NCI-H2171 treated with DMSO at 0.1 percent for 48 hours (cell line): ENCODE measurements around the gene KCNB1.
A peak's percentile ranks its signal among the peaks of the same experiment; 100 is the strongest.

ENCODE experiments used
- DNase-seq: peaks from one replicate; lab custom pipeline; 2025; lab: John Stamatoyannopoulos, UW

Gene KCNB1

DNA sequence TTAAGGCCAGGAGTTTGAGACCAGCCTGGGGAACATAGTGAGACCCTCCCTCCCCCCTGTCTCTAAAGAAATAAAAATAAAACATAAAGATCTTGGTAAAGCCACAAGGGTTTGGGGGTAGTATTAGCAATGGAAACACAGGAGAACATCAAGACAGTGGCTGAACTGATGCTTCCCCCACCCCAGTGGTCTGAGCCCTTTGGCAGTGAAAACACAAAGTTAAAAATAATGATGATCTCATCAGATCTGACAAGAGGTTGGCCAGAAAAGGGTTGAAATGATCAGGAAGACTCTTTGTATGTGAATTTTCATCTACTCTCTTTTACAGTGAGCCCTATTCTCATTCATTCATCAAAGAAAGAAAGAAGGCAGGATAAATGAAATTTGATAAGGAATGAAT is 93.7 kb downstream of the KCNB1 start:
- no peak for DNase-seq

DNA sequence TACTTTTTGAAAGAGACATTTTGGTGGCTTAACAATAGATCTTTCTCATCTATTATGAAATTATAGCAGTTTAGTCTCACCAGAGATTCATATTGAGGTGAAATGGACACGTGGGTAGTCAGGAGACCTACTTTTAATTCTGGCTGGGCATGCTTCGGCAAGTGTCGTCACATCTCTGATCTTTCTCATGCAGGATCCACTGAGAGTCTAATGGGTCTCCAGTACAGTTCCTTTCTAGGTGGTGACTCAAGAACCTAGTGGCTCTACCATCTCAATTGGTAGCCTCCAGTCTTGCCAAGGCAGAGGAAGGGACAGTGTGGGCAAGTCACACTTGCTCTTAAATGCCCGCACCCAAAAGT is 94.9 kb downstream of the KCNB1 start:
- no peak for DNase-seq

DNA sequence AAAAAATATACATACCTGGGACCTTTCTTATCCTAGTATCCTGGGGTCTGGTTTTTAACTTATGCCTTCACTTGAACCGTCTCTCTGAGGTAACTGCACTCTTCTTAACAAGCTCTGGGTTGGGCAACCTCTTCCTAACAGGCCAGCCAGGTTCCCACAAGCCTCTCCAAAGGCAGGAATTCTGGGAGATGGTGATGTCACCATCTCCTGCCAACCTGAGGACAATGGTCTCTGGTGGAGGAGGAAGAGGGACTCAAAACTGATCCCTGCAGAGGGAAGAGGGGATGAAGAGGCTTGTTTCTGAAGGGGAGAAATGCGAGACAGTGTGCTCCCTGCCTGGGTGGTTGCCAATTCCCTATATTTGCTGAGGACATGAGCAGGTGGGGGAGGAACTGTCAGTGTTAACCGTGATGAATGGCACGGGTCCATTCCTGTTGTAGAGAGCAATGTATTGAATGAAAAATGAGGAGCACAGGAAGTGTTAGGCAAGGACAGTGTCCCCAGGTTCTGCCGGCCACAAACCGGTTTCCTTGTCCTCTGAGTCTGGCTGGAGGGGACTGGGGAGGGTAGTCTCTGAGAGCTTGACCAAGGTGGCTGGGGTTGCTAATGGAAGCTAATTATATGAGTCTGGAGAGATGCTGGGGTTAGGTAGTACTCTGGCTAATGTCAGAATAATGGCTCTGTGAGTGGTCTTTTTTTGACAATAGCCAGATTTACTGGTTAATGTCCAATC is 95.5 kb downstream of the KCNB1 start:
- DNase-seq = peak; percentile 84

GRCh38 chr20:49385465-49385864 is 97.0 kb downstream of the KCNB1 start:
- peak; percentile 80 for DNase-seq

- peak; percentile 30 for DNase-seq
Observed at GRCh38 chr20:49384437-49385434, 97.7 kb downstream of the KCNB1 start.

- DNase-seq = peak; percentile 98
Observed at GRCh38 chr20:49381558-49382493, 100.6 kb downstream of the KCNB1 start.

DNA sequence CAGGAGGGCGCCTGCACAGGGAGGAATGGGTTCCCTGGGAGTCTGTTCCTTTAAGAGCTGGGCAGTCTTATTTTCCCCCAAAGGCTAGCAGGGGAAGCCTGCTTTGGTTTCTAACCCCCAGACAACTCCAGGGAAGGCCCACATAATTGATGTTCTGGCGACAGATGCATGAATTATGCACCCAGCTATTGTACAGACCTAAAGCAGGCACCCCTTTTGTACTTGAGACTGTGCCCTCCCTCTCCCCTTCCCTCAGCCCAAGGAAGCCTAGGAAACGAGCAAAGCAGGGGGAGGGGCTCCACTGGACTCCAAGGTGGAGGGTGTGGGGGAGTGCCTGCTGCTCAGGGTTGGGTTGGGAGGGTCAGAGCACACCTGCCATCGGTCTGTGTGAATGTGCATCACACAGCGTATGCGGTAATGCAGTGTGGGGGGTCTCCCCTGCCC is 102.1 kb downstream of the KCNB1 start:
- peak; percentile 35 for DNase-seq

DNA sequence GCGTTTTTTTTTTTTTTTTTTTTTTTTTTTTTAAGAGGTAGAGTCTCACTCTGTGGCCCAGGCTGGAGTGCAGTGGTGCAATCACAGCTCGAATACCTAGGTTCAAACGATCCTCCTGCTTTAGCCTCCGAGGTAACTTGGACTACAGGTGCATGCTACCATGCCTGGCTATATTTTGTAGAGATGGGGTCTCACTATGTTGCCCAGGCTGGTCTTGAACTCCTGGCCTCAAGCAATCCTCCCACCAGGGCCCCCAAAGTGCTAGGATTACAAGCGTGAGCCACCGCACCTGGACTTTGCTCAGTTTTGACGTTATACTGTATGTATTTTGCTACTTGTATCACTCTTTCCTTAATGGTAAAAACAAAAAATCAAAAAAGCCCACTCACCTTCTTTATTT is 103.1 kb downstream of the KCNB1 start:
- no peak for DNase-seq

- peak; percentile 43 for DNase-seq
Observed at GRCh38 chr20:49377326-49377725, 105.1 kb downstream of the KCNB1 start.

GRCh38 chr20:49375170-49375569 is 107.3 kb downstream of the KCNB1 start:
- DNase-seq = no peak

- peak; percentile 46 for DNase-seq
Observed at GRCh38 chr20:49372095-49372734, 110.3 kb downstream of the KCNB1 start.

DNA sequence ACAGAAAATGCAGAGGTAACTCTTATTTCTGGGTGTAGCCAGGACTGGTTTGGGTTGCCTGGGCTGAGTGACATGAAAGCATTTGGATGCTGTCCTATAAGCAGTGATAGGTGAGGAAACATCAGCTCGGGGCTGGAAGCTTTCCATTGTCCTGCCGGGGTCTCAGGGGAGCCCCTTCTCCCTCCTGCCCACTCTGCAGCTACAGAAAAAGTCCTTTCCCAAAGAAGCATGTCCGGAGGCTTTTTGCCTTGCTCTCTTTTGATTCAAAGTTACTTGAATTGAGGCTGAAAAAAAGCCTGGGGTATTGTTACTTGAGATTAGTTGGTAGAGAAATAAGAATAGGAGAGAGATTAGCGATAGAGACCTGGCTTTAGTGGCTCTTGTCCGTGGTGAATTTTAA is 113.9 kb downstream of the KCNB1 start:
- no peak for DNase-seq

DNA sequence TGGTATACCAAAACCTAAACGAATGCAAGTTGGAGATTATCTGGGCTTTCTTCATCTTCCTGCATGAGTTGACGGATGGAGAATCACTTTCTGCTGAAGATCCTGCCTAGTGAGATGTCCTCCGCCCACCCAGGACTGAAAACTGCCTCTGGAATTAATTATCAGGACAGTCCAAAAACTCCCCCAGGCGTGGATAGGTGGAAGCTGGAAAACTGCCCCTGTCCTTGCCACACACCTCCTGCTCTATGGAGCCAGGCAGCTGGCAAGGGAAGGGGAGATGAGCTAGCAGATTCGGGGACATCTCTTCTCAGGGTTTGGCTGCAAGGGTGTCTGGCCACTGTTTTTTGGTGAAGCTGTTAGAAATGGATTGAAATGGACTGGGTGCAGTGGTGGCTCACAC is 115.4 kb downstream of the KCNB1 start:
- DNase-seq = no peak

GRCh38 chr20:49366687-49367086 is 115.8 kb downstream of the KCNB1 start:
- peak; percentile 36 for DNase-seq

DNA sequence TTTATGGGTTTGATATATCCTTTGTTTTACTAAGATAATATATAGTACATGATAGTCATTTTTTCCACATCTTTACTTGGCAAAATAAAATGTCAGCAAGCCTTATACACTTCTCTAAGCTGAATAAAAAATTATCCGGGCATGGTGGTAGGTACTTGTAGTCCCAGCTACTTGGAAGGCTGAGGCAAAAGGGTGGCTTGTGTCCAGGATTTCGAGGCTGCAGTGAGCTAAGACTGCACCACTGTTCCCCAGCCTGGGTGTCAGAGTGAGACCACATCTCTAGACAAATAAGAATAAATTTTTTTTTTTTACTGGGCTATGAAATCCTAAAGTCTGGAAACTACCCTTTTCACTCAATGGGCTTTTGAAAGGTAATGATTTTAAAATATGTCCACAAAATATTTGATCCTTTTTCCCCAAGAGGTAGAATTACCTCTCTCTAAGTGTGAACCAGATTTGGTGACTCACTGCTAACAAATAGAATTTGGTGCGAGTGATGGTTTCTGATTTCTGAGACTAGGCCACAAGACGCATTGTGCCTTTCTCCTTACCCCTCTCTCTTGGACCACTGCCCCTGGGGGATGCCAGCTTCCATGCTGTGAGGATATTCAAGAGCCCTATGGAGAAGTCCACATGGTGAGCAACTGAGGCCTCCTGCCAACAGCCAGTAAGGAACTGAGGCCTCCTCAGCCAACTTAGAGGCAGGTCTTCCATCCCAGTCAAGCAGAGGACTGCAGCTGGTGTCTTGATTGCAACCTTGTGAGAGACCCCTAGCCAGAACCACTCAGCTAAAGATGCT is 120.4 kb downstream of the KCNB1 start:
- DNase-seq = no peak

DNA sequence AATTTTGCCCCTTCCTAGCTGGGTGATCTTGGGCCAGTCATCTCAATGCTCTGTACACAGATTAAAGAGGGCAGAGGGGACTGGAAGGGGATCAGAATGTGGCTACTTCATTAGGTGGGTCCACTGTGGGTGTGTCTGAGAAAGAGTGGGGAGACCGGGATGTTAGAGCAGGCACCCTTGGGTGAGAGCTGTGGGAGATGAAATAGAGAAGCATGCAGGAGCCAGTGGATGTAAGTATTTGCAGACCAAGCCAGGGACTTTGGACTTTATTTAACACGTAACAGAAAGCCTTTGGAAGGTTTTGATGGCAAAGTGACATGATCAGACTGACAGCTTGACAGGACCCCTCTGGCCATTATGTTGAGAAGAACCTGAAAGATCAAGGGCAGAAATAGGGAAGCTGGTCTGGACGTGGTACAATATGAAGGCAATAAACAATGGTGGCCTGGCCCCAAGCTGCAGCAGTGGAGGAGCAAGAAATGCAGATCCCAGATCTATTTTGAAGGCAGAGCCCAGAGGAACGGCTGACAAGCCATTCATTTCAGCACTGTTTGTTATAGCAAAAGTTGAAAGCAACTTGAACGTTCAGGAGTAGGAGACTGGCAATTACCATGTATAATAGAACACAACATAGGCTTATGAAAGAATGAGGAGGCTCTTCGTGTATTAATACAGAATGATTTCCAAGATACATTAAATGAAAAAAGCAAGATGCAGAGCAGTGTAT is 122.1 kb downstream of the KCNB1 start:
- DNase-seq = no peak

GRCh38 chr20:49356676-49357075 is 125.8 kb downstream of the KCNB1 start:
- DNase-seq = peak; percentile 65

GRCh38 chr20:49354673-49355072 is 127.8 kb downstream of the KCNB1 start:
- DNase-seq = no peak

DNA sequence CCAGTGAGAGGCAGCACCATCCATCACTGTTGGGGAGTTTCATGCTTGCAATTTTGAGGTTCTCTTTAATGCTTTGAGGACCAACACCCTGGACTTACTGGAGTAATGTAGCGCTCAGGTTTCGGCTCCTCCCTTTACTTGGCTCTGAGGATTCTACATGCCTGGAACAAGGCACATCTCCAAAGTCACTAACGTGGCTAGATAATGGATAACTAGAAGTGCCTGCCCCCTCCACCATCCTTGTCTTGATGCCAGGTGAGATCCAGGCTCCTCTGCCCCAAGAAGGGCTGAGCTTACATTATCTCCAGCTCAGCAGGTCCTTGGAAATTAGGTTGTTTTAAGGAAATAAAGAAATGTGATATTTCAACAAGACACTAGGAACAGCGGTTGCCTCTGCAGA is 129.1 kb downstream of the KCNB1 start:
- no peak for DNase-seq

DNA sequence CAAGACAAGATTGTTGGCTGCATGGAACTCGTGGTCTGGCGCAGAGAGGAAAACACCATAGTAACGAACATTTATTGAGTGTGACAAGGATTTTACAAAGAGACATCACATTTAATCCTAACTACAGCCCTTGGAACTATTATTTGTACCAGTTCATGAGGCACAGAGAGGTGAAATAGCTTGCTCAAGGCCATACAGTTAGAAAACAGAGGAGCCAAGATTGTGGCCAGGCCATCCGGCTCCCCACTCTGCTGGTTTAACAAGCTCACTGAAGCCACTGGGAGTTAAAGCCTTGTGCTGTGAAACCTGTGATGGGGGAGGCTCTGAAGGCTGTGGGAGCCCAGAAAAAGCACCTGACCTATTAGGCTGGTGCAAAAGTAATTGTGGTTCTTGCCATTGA is 129.7 kb downstream of the KCNB1 start:
- DNase-seq = no peak
